Lower lobe of right lung (tissue), 2 donors: ENCODE measurements around the gene TGFA. TPM values are rescaled to one million over a fixed set of nuclear protein-coding genes. Genes with fewer than 3 reads are reported as not detected.

Experiments
- ATAC-seq, 2 donors: fragments of 200-7000 bp; cut with Tn5 transposase; one replicate each; pipeline ENCODE4 v1.9.1; 2020 to 2022; ENCODE audit warnings: mild to moderate bottlenecking in 2 of 2, moderate library complexity in 2 of 2
- DNase-seq: peaks from one replicate; pipeline ENCODE4 v3.0.0-alpha.2; 2020
- H3K27ac ChIP-seq: fragments of 200-600 bp; one replicate; pipeline ENCODE4 v1.8.0; 2022
- H3K27me3 ChIP-seq: fragments of 200-600 bp; one replicate; pipeline ENCODE4 v1.8.0; 2022; ENCODE audit warnings: low read depth
- H3K36me3 ChIP-seq: fragments of 200-600 bp; one replicate; pipeline ENCODE4 v1.8.0; 2022; ENCODE audit warnings: mild to moderate bottlenecking
- H3K4me1 ChIP-seq: fragments of 200-600 bp; one replicate; pipeline ENCODE4 v1.8.0; 2022
- H3K4me3 ChIP-seq: fragments of 200-600 bp; one replicate; pipeline ENCODE4 v1.8.0; 2022; ENCODE audit warnings: mild to moderate bottlenecking
- H3K9me3 ChIP-seq: fragments of 200-600 bp; one replicate; pipeline ENCODE4 v1.8.0; 2022
- CTCF ChIP-seq: fragments of 200-600 bp; IDR thresholded peaks from one replicate; pipeline ENCODE4 v1.8.0; 2022; ENCODE audit warnings: antibody characterized with exemption, mild to moderate bottlenecking
- intact Hi-C: fragments of 100-400 bp; cut with DNase I; formaldehyde crosslinking; loops from one replicate; pipeline ENCODE4 v1.11.0; 2022
- total RNA-seq: library from RNA; stranded (reverse); fragmentation: NEBNext Ultra II Directional; extraction: Animal tissue kit (Norgen Biotek cat#: 25700); gene quantifications from one replicate; pipeline ENCODE4 v1.2.1, GENCODE V29; 2021
- donor health status: DM: no; HTN: yes; CAD: no; lungs with severe emphysema.

Gene TGFA
- total RNA-seq, 1 donor from 2014 or later = 8.2 TPM

GRCh38 chr2:70515938-70516337 lies 37.7 kb downstream of the TGFA start:
- H3K36me3 ChIP-seq = no peaks in the 10 kb centered on the region
- TF ChIP-seq CTCF = no peak
- H3K4me1 ChIP-seq = peaks cover 22% of the 10 kb centered on the region
- no peak overlapping the region for H3K27ac ChIP-seq
- intact Hi-C loops = no loop called here
- H3K4me3 ChIP-seq = no peak overlapping the region
- no peaks in the 10 kb centered on the region for H3K9me3 ChIP-seq
- DNase-seq (peak; percentile 59), ATAC-seq (peak; percentile 44 to 64)
- no peaks in the 10 kb centered on the region for H3K27me3 ChIP-seq

- TF ChIP-seq CTCF = no peak
- ATAC-seq (peak; percentile 81 to 89), DNase-seq (peak; percentile 89)
- Histone ChIP-seq H3K9me3 (no peaks in the 10 kb centered on the region), H3K27ac (no peak overlapping the region), H3K36me3 (no peaks in the 10 kb centered on the region), H3K4me3 (no peak overlapping the region), H3K4me1 (peaks cover 22% of the 10 kb centered on the region), H3K27me3 (no peaks in the 10 kb centered on the region)
- intact Hi-C loops = no loop called here
These were observed 39.0 kb downstream of the TGFA start for GRCh38 chr2:70514612-70515055.

GRCh38 chr2:70513738-70514137 lies 39.9 kb downstream of the TGFA start:
- H3K9me3 ChIP-seq = no peaks in the 10 kb centered on the region
- peaks cover 22% of the 10 kb centered on the region for H3K4me1 ChIP-seq
- no peak overlapping the region for H3K27ac ChIP-seq
- intact Hi-C loops = no loop called here
- DNase-seq (no peak), ATAC-seq (no peak)
- no peaks in the 10 kb centered on the region for H3K36me3 ChIP-seq
- TF ChIP-seq CTCF = no peak
- no peak overlapping the region for H3K4me3 ChIP-seq
- H3K27me3 ChIP-seq = no peaks in the 10 kb centered on the region

- Histone ChIP-seq H3K27ac (no peak overlapping the region), H3K4me3 (no peak overlapping the region), H3K36me3 (no peaks in the 10 kb centered on the region), H3K9me3 (no peaks in the 10 kb centered on the region), H3K4me1 (peaks cover 22% of the 10 kb centered on the region), H3K27me3 (no peaks in the 10 kb centered on the region)
- no peak for ATAC-seq
- TF ChIP-seq CTCF = no peak
- intact Hi-C loops = no loop called here
- DNase-seq = no peak
These were observed 41.5 kb downstream of the TGFA start for GRCh38 chr2:70511971-70512729.

GRCh38 chr2:70510313-70510712 lies 43.3 kb downstream of the TGFA start:
- no peak for TF ChIP-seq CTCF
- no peak overlapping the region for H3K4me3 ChIP-seq
- peaks cover 4% of the 10 kb centered on the region for H3K4me1 ChIP-seq
- H3K9me3 ChIP-seq = no peaks in the 10 kb centered on the region
- H3K27me3 ChIP-seq = no peaks in the 10 kb centered on the region
- peak; percentile 34 to 82 for ATAC-seq
- DNase-seq = no peak
- no peaks in the 10 kb centered on the region for H3K36me3 ChIP-seq
- no peak overlapping the region for H3K27ac ChIP-seq
- intact Hi-C loops = no loop called here
